ENCODE results near the gene PXMP4.

The PXMP4 gene

DNA sequence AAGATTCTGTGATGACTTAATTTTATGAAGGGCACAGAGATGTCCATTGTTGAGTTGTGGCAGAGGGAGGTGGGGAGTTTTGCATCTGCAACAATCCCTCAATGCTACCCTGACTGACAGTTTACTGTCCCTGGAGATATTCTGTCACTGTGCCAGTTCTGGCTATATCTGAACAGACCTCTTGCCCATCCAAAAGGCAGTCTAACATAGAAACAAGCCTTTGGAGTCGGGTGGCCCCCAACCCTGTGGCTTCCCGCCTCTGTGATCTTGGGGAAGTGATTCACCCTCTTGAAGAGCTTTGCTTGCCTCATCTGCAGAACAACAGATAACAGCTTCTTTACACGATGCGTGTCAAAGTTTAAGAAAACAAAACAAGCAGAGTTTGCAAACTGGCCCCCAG, 30.1 kb downstream of the PXMP4 start:
- Histone ChIP-seq H3K36me3 (ENCODE audit: insufficient read depth, low read length) (no peaks in the 10 kb centered on the region), H3K9me3 (ENCODE audit: low read length) (no peaks in the 10 kb centered on the region), H3K4me3 (ENCODE audit: low read length) (no peak overlapping the region), H3K27me3 (ENCODE audit: insufficient read depth, low read length) (no peaks in the 10 kb centered on the region), H3K4me1 (ENCODE audit: insufficient read depth, low read length) (peaks cover 29% of the 10 kb centered on the region), H2AFZ (ENCODE audit: low read depth, low read length) (no peak overlapping the region)

DNA sequence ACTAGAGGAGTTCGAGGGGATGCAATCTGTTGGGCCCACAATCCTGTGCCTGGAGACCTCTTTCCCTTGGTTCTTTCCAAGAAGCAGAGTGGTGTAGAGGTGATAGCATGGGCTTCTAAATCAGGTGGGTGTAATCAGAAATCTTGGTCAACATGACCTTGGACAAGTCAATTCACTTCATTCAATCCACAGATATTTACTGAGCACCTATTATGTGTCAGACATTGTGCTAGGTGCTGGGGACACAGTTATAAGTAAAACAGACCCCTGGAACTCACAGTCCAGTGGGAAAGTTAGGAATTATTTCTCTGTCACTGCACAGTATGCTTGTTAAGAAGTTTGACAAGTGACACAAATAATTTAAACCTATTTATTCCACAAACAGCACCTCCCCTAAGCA, 30.6 kb downstream of the PXMP4 start:
- Histone ChIP-seq H3K36me3 (ENCODE audit: insufficient read depth, low read length) (no peaks in the 10 kb centered on the region), H3K4me3 (ENCODE audit: low read length) (no peak overlapping the region), H3K9me3 (ENCODE audit: low read length) (no peaks in the 10 kb centered on the region), H3K27me3 (ENCODE audit: insufficient read depth, low read length) (no peaks in the 10 kb centered on the region), H3K4me1 (ENCODE audit: insufficient read depth, low read length) (peaks cover 34% of the 10 kb centered on the region), H2AFZ (ENCODE audit: low read depth, low read length) (no peak overlapping the region)

DNA sequence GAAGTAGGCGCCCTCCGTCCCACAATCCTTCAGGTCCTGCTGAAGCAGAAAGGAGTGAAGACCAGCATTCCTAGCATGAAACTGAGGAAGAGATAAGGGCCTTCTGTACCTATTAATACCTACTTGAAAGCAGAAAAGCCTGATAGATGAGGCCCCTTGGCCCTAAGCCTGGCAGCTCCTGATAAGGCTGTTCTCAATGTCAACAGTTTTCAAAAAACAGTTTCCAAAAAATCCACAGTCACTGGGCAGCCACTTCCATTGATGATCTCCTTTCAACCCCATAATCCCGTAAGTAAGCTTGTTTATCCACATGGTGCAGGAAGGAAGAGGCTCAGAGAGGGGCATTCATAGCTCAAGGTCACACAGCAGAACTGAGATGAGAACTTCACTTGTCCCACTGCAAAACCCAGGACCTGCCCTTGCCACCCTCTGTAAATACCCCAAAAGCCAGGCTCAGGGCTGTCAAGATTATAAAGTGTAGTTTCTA, 31.1 kb downstream of the PXMP4 start:
- no peaks in the 10 kb centered on the region for H3K27me3 ChIP-seq (ENCODE audit: insufficient read depth, low read length)

DNA sequence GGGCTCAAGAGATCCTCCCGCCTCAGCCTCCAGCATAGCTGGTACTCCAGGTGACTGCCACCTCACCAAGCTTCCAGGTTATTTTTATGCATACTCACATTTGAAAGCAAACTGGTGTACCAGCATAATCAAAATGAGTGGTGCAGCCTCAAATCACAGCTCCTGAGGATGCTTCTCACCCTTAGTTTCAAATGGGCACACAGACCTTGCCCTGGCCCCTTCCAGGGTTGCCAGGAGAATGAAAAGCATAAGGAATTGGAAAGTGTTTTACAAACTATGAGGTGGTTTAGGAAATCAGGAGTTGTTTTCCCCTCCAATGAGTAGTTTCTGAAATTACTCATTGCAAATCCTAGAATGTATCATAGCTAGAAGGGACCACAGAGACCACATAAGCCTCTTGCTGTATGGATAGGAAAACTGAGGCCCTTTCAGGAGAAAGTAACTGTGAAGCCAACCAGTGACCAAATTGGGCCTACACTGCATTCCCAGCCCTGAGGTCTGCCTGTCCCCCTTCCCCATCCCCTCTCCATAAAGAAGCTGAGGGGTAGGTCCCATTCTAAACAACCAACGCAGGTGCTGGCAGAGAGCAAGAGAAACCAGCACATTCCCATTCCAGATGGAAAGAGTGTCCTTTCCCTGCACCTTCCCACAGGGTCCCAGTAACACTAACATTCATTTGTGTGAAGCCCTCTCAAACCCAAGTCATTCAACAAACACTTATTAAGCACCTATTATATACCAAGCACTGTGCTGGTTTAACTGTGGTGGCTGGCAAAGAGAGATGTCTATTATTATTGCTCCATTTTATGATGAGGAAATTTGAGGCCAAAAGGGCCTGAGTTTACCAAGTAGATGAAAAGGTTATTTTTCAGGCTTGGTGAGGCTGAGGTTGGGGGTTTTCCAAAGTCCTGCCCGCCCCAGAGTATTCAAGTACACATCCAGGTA, 31.8 kb downstream of the PXMP4 start:
- no peaks in the 10 kb centered on the region for H3K36me3 ChIP-seq (ENCODE audit: insufficient read depth, low read length)
- H3K4me3 ChIP-seq (ENCODE audit: low read length) = no peak overlapping the region
- H3K4me1 ChIP-seq (ENCODE audit: insufficient read depth, low read length) = peaks cover 27% of the 10 kb centered on the region
- H3K27me3 ChIP-seq (ENCODE audit: insufficient read depth, low read length) = no peaks in the 10 kb centered on the region
- H2AFZ ChIP-seq (ENCODE audit: low read depth, low read length) = no peak overlapping the region
- H3K9me3 ChIP-seq (ENCODE audit: low read length) = no peaks in the 10 kb centered on the region

More for the DNA sequence above, 31.1 kb downstream of the PXMP4 start:
- Histone ChIP-seq H3K9me3 (ENCODE audit: low read length) (no peaks in the 10 kb centered on the region), H2AFZ (ENCODE audit: low read depth, low read length) (no peak overlapping the region), H3K4me3 (ENCODE audit: low read length) (no peak overlapping the region), H3K4me1 (ENCODE audit: insufficient read depth, low read length) (peaks cover 34% of the 10 kb centered on the region), H3K36me3 (ENCODE audit: insufficient read depth, low read length) (no peaks in the 10 kb centered on the region)

DNA sequence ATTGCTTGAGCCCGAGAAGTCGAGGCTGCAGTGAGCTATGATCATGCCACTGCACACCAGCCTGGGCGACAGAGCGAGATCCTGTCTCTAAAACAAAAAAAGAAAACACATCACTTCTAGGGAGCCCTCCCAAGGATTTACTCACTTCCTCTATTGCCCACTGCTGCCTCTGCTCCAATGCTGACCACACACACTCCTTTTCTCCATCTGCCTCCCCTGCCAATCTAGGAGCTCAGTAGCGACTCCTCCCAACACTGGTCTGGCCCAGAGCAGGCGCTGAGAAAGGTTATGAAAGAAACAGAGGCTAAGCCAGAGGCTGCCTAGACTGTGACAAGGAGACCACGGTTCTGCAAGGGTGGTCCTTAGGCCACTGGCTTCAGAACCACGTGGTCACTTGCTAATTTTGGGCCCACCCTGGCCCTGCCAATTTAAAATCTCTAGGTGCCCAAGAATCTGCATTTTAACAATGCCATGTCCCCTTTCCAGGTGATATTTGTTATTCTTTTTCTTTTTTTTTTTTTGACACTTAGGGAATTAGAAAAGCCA, 32.7 kb downstream of the PXMP4 start:
- Histone ChIP-seq H3K4me1 (ENCODE audit: insufficient read depth, low read length) (peaks cover 24% of the 10 kb centered on the region), H3K9me3 (ENCODE audit: low read length) (no peaks in the 10 kb centered on the region), H3K4me3 (ENCODE audit: low read length) (no peak overlapping the region), H3K27me3 (ENCODE audit: insufficient read depth, low read length) (no peaks in the 10 kb centered on the region), H2AFZ (ENCODE audit: low read depth, low read length) (peak overlapping the region; percentile 50), H3K36me3 (ENCODE audit: insufficient read depth, low read length) (no peaks in the 10 kb centered on the region)

DNA sequence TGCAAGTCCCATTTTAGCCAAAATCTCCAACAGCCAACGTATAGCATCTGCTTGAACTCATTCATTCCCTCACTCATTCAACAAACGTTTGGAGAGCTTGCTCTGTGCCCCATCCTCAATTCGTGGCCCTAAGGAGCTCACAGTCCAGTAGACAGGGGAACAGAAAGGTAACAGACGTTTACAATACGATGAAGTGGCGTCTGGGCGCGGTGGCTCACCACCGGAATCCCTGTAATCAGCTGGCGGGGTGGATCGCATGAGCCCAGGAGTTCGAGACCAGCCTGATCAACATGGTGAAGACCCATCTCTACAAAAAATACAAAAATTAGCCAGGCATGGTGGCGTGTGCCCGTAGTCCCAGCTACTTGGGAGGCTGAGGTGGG, 33.1 kb downstream of the PXMP4 start:
- no peaks in the 10 kb centered on the region for H3K27me3 ChIP-seq (ENCODE audit: insufficient read depth, low read length)
- H3K4me3 ChIP-seq (ENCODE audit: low read length) = peak overlapping the region; percentile 39
- no peaks in the 10 kb centered on the region for H3K9me3 ChIP-seq (ENCODE audit: low read length)
- no peaks in the 10 kb centered on the region for H3K36me3 ChIP-seq (ENCODE audit: insufficient read depth, low read length)
- H2AFZ ChIP-seq (ENCODE audit: low read depth, low read length) = peak overlapping the region; percentile 50
- H3K4me1 ChIP-seq (ENCODE audit: insufficient read depth, low read length) = peaks cover 24% of the 10 kb centered on the region

DNA sequence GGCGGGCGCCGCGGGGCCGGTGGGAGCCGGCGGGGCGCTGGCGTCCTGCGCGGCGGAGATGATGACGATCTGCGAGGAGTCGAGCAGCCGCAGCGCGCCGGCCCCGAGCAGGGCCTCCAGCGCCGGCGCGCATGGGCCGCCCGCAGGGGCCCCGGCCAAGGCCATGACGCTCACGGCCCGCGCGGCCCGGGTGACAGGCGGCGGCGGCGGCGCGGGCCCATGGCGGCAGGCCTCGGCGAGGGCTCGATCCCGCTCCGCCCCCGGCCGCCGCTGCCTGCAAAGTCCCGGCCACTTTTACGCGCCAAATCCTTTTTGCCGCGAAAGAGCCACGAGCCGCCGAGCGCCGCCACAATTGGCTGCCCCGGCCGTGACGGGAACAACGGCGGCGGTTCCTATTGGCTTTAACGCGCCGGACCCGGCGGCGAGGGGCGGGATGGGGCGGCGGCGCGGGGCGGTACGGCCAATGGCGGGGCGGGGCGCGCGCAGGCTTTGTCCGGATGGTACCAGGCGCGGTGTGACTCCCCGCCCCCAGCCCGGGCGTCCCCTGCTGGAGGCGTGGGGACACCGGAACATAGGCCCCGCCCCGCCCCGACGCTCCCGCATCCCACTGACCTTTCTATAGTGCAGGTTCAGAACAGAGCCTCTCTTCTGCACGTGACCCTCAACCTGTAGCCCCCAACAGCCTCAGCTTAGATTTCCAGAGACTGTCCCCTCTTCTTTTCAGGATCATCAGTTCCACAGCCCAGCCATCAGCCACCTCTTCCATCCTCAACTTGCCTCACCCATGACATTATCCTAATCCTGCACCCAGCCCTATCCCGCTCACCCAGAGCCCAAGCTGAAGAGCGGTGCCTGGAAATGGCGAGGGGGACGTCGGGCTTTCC, 33.8 kb downstream of the PXMP4 start, which contains the start of gene E2F1:
E2F1 (minus strand) TSS at position 286 of the 884 bp plus-strand sequence; CDS start at position 165, 121 bp downstream.
- H3K4me1 ChIP-seq (ENCODE audit: insufficient read depth, low read length) = peaks cover 24% of the 10 kb centered on the region
- peak within 1 kb of the TSS; percentile 50 for H2AFZ ChIP-seq (ENCODE audit: low read depth, low read length)
- no peaks in the 10 kb centered on the region for H3K36me3 ChIP-seq (ENCODE audit: insufficient read depth, low read length)
- no peaks in the 10 kb centered on the region for H3K27me3 ChIP-seq (ENCODE audit: insufficient read depth, low read length)
- H3K4me3 ChIP-seq (ENCODE audit: low read length) = peak within 1 kb of the TSS; percentile 68
- no peaks in the 10 kb centered on the region for H3K9me3 ChIP-seq (ENCODE audit: low read length)

DNA sequence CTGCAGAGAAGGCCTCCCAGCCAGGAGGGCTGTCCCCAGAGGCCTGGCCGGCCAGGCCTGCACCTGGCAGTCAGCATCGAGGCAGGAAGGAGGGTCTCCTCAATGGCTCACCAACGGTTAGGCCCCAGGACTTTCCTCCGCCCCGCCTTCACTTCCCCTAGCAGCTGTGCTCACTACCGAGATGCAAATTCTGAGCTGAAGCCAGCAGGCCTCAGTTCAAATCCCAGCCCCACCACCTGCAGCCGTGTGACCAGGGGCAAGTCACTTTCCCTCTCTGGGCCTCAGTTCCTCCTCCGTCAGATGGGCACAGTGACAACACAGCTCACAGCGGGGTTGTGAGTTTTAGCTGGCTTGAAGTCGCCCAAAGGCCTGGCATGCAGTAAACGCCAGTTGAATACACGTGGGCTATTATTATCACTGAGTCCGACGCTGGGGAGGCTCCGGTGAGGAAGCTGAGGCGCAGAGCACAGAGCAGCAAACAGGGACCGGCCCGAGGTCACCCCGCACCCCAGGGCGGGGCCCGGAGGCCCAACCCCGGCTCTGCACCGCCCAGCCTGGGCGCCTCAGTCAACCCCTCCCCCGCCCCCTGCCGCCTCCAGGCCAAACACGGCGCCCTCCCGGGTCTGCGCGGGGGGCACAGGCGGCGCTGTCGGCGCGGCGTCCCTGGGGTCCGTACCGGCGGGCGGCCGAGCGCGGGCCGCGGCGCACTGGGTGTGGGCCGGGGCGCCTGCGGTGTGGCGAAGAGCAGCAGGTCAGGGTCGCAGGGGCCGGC, 34.6 kb downstream of the PXMP4 start:
- peak overlapping the region; percentile 68 for H3K4me3 ChIP-seq (ENCODE audit: low read length)
- no peaks in the 10 kb centered on the region for H3K36me3 ChIP-seq (ENCODE audit: insufficient read depth, low read length)
- H2AFZ ChIP-seq (ENCODE audit: low read depth, low read length) = no peak overlapping the region
- no peaks in the 10 kb centered on the region for H3K9me3 ChIP-seq (ENCODE audit: low read length)
- H3K27me3 ChIP-seq (ENCODE audit: insufficient read depth, low read length) = no peaks in the 10 kb centered on the region
- H3K4me1 ChIP-seq (ENCODE audit: insufficient read depth, low read length) = peaks cover 24% of the 10 kb centered on the region

DNA sequence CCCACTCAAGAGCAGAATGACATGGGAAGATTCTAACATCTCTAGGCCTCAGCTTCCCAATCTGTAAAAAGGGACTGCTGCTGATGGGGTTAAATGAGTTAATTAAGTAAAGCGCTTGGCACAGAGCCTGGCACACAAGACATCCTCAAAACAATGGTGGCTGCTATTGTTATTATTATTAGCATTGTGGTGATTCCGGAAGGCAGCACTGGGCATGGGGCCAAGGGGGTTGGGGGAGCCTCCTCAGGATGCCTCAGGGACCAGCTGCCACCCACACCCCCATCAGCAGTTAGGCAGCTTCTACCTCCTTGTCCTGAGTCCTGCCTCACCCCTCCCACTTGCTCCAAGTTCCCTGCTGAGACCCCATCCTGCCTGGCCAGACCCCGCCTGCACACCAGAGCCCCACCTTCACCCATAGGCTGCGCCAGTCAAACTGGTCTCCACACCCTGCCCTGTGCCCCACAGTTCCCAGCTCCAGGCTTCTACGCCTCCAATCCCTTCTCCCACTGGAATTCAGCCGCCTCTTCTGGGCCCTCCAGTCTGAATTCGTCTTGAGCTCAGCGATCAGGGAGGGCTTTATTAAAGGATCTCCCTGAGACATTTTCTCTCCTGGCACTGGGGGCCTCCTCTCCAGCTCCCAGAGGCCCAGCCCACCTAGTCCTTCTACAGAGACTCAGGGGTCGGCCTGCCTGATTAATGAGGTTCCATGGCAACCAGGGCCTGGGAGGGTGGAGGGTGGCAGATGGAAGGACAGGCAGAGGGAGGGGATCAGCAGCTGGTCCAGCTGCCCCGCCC, 35.4 kb downstream of the PXMP4 start:
- H3K9me3 ChIP-seq (ENCODE audit: low read length) = no peaks in the 10 kb centered on the region
- H3K4me3 ChIP-seq (ENCODE audit: low read length) = peak overlapping the region; percentile 68
- H3K4me1 ChIP-seq (ENCODE audit: insufficient read depth, low read length) = peaks cover 18% of the 10 kb centered on the region
- peaks cover 6% of the 10 kb centered on the region for H3K36me3 ChIP-seq (ENCODE audit: insufficient read depth, low read length)
- no peaks in the 10 kb centered on the region for H3K27me3 ChIP-seq (ENCODE audit: insufficient read depth, low read length)
- no peak overlapping the region for H2AFZ ChIP-seq (ENCODE audit: low read depth, low read length)

DNA sequence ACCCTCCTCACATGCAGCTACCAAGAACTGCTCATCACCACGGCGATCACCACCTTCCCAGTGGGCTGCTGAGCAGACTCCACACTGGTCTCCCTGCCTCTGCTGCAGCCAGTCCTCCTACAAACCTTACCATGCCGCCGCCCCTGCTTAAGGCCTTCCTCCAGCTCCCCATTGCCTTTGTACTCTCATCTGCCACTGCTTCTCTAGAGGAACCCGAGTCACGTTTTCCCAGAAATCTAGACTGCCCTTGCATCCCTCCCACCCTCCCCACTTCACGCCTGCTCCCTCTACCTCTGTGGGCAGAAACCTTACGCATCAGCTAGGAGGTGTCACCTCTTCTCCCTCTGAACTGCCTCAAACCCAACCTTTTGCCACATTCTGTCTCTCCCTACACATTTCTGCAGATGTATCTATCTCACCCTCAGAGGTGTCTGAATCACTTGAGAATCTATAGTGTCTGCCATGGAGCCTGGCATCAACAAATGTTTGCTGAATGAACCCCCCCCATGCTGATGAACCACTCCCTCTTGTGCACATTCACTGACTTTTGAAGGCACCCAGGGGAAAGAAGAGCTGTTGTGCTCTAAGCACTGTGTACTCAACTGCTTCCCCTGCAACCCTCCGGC, 38.3 kb downstream of the PXMP4 start:
- Histone ChIP-seq H3K27me3 (ENCODE audit: insufficient read depth, low read length) (no peaks in the 10 kb centered on the region), H3K36me3 (ENCODE audit: insufficient read depth, low read length) (peaks cover 30% of the 10 kb centered on the region), H3K9me3 (ENCODE audit: low read length) (no peaks in the 10 kb centered on the region), H3K4me3 (ENCODE audit: low read length) (no peak overlapping the region), H3K4me1 (ENCODE audit: insufficient read depth, low read length) (peaks cover 17% of the 10 kb centered on the region), H2AFZ (ENCODE audit: low read depth, low read length) (no peak overlapping the region)

DNA sequence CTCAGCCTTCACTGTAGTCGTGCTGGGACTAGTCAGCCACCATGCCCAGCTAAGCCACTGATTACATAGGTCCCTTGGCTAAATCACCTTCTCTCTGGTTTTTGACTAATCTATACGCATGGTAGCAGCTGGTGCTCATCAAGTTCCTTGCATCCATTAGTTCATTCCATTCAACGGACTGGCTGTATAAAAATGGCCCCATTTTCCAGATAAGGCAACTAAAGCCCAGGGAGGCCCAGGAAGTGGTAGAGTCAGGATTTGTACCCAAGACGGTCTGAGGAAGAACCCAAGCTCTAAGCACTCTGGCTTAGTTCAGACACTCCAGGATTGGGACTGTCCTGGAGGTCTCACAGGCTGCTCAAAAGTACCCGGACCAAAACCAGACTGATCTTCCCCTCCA, 38.8 kb downstream of the PXMP4 start:
- Histone ChIP-seq H3K4me1 (ENCODE audit: insufficient read depth, low read length) (peaks cover 18% of the 10 kb centered on the region), H3K27me3 (ENCODE audit: insufficient read depth, low read length) (no peaks in the 10 kb centered on the region), H3K36me3 (ENCODE audit: insufficient read depth, low read length) (peaks cover 35% of the 10 kb centered on the region), H3K9me3 (ENCODE audit: low read length) (no peaks in the 10 kb centered on the region), H3K4me3 (ENCODE audit: low read length) (no peak overlapping the region), H2AFZ (ENCODE audit: low read depth, low read length) (no peak overlapping the region)
